SK-N-SH treated with all-trans-retinoic acid at 6 μM for 48 hours (cell line): ENCODE measurements around the gene CEP128.

Experiments used
- ARNTL ChIP-seq: fragments of 450-650 bp; formaldehyde crosslinking; IDR thresholded peaks from 2 replicates; pipeline ENCODE4 v1.5.0; 2020; ENCODE audit warnings: low read depth, mild to moderate bottlenecking, moderate library complexity, borderline replicate concordance
- BACH2 ChIP-seq: fragments of 250-450 bp; sonication (Bioruptor Pico); IDR thresholded peaks from 2 replicates; pipeline ENCODE4 v1.9.0; 2021; ENCODE audit warnings: mild to moderate bottlenecking, borderline replicate concordance
- ISL1 ChIP-seq: fragments of 250-450 bp; sonication (Bioruptor Pico); IDR thresholded peaks from 2 replicates; pipeline ENCODE4 v2.1.2; 2022; ENCODE audit warnings: mild to moderate bottlenecking, moderate library complexity
- OSR1 ChIP-seq: fragments of 250-450 bp; sonication (Bioruptor Pico); IDR thresholded peaks from 2 replicates; pipeline ENCODE4 v1.8.0; 2022; ENCODE audit warnings: moderate library complexity, mild to moderate bottlenecking, inconsistent platforms
- PPARA ChIP-seq: fragments of 250-450 bp; sonication (Bioruptor Pico); IDR thresholded peaks from 2 replicates; pipeline ENCODE4 v1.5.0; 2020; ENCODE audit warnings: mild to moderate bottlenecking, borderline replicate concordance
- RARB ChIP-seq: fragments of 250-450 bp; sonication (Bioruptor Pico); IDR thresholded peaks from 2 replicates; pipeline ENCODE4 v1.8.0; 2021; ENCODE audit warnings: mild to moderate bottlenecking, moderate library complexity
- SNAI2 ChIP-seq: fragments of 250-450 bp; sonication (Bioruptor Pico); IDR thresholded peaks from 2 replicates; pipeline ENCODE4 v1.5.0; 2020; ENCODE audit warnings: mild to moderate bottlenecking, moderate library complexity
- ZNF8 ChIP-seq: fragments of 450-650 bp; formaldehyde crosslinking; IDR thresholded peaks from 2 replicates; pipeline ENCODE4 v1.5.0; 2020; ENCODE audit warnings: mild to moderate bottlenecking, moderate library complexity
- TF ChIP-seq, protein P1 (sequence below): fragments of 250-450 bp; sonication (Bioruptor Pico); IDR thresholded peaks from 2 replicates; pipeline ENCODE4 v1.5.1; 2020; ENCODE audit warnings: low read depth, mild to moderate bottlenecking, moderate library complexity
- TF ChIP-seq, protein P2 (sequence below): fragments of 250-450 bp; sonication (Bioruptor Pico); IDR thresholded peaks from 2 replicates; pipeline ENCODE4 v1.8.0; 2020; ENCODE audit warnings: mild to moderate bottlenecking, moderate library complexity, borderline replicate concordance
- TF ChIP-seq, protein P3 (sequence below): fragments of 250-450 bp; sonication (Bioruptor Pico); IDR thresholded peaks from 2 replicates; pipeline ENCODE4 v1.8.0; 2021; ENCODE audit warnings: low read depth, mild to moderate bottlenecking, moderate library complexity, borderline replicate concordance

DNA sequence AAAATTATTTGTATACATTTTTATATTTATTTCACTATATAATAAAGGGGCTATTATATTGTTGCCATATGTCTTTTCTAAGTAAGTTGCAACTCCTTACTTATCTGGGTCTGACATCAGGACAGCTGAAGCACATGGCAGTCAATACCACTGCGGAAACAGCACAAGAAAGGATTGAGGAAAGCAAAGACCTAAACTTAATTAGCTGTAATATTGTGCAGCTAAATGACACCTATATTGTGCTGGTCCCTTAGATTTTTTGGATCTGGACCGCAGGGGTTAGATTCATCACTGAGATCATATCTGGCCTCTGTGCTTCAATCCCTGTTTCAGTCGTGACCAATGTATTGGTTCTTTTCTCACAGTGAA, 370.6 kb downstream of the CEP128 start:
- no peak for TF ChIP-seq RARB
- TF ChIP-seq BACH2 (CRISPR knock-in tag) = no peak
- TF ChIP-seq, protein P1, sequence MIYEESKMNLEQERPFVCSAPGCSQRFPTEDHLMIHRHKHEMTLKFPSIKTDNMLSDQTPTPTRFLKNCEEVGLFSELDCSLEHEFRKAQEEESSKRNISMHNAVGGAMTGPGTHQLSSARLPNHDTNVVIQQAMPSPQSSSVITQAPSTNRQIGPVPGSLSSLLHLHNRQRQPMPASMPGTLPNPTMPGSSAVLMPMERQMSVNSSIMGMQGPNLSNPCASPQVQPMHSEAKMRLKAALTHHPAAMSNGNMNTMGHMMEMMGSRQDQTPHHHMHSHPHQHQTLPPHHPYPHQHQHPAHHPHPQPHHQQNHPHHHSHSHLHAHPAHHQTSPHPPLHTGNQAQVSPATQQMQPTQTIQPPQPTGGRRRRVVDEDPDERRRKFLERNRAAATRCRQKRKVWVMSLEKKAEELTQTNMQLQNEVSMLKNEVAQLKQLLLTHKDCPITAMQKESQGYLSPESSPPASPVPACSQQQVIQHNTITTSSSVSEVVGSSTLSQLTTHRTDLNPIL (CRISPR knock-in tag) = no peak
- TF ChIP-seq, protein P2, sequence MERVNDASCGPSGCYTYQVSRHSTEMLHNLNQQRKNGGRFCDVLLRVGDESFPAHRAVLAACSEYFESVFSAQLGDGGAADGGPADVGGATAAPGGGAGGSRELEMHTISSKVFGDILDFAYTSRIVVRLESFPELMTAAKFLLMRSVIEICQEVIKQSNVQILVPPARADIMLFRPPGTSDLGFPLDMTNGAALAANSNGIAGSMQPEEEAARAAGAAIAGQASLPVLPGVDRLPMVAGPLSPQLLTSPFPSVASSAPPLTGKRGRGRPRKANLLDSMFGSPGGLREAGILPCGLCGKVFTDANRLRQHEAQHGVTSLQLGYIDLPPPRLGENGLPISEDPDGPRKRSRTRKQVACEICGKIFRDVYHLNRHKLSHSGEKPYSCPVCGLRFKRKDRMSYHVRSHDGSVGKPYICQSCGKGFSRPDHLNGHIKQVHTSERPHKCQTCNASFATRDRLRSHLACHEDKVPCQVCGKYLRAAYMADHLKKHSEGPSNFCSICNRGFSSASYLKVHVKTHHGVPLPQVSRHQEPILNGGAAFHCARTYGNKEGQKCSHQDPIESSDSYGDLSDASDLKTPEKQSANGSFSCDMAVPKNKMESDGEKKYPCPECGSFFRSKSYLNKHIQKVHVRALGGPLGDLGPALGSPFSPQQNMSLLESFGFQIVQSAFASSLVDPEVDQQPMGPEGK = no peak
- no peak for TF ChIP-seq PPARA
- no peak for TF ChIP-seq OSR1 (CRISPR knock-in tag)
- no peak for TF ChIP-seq SNAI2 (CRISPR knock-in tag)
- no peak for TF ChIP-seq ZNF8 (CRISPR knock-in tag)
- TF ChIP-seq ARNTL (CRISPR knock-in tag) = no peak
- no peak for TF ChIP-seq ISL1 (CRISPR knock-in tag)
- TF ChIP-seq, protein P3, sequence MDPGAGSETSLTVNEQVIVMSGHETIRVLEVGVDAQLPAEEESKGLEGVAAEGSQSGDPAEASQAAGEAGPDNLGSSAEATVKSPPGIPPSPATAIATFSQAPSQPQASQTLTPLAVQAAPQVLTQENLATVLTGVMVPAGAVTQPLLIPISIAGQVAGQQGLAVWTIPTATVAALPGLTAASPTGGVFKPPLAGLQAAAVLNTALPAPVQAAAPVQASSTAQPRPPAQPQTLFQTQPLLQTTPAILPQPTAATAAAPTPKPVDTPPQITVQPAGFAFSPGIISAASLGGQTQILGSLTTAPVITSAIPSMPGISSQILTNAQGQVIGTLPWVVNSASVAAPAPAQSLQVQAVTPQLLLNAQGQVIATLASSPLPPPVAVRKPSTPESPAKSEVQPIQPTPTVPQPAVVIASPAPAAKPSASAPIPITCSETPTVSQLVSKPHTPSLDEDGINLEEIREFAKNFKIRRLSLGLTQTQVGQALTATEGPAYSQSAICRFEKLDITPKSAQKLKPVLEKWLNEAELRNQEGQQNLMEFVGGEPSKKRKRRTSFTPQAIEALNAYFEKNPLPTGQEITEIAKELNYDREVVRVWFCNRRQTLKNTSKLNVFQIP (CRISPR knock-in tag) = no peak
